NCI-H1092 treated with DMSO at 0.1 percent for 48 hours (cell line): ENCODE data around the gene AFMID.
A peak's percentile ranks its signal among the peaks of the same experiment; 100 is the strongest.
"Not testable (repeated sequence)": the region's sequence is repeated elsewhere in the genome, so short reads cannot be mapped to it uniquely, and the experiment has no call there.

ENCODE experiments used
- DNase-seq: peaks from one replicate; lab custom pipeline; 2025; lab: John Stamatoyannopoulos, UW

The AFMID gene

GRCh38 chr17:78154903-78155811 is 32.0 kb upstream of the AFMID start:
- DNase-seq = no peak

GRCh38 chr17:78159575-78160158 is 27.5 kb upstream of the AFMID start:
- no peak for DNase-seq

- DNase-seq = peak; percentile 22
Observed at GRCh38 chr17:78163881-78164747, 23.0 kb upstream of the AFMID start.

- DNase-seq = no peak
Observed at GRCh38 chr17:78164748-78165607, 22.2 kb upstream of the AFMID start.

GRCh38 chr17:78166416-78166815 is 20.7 kb upstream of the AFMID start:
- DNase-seq = no peak

- peak; percentile 63 for DNase-seq
Observed at GRCh38 chr17:78168242-78168902, 18.8 kb upstream of the AFMID start, which contains the start of gene SYNGR2. SYNGR2 (plus strand) TSS chr17:78168581; CDS start chr17:78168617, 36 bp downstream.

GRCh38 chr17:78168903-78169793 is 18.0 kb upstream of the AFMID start:
- DNase-seq = no peak

GRCh38 chr17:78170692-78171590 is 16.2 kb upstream of the AFMID start:
- DNase-seq = no peak

GRCh38 chr17:78171591-78172248 is 15.4 kb upstream of the AFMID start:
- not testable (repeated sequence) for DNase-seq

GRCh38 chr17:78172249-78173051 is 14.7 kb upstream of the AFMID start:
- no peak for DNase-seq

GRCh38 chr17:78173097-78173715 is 14.0 kb upstream of the AFMID start:
- DNase-seq = no peak

- DNase-seq = no peak
Observed at GRCh38 chr17:78174346-78174869, 12.8 kb upstream of the AFMID start.

- peak; percentile 44 for DNase-seq
Observed at GRCh38 chr17:78174870-78175642, 12.1 kb upstream of the AFMID start.

- no peak for DNase-seq
Observed at GRCh38 chr17:78175643-78175981, 11.6 kb upstream of the AFMID start.

- DNase-seq = peak; percentile 23
Observed at GRCh38 chr17:78176548-78177025, 10.6 kb upstream of the AFMID start.

GRCh38 chr17:78179372-78179771 is 7.8 kb upstream of the AFMID start:
- DNase-seq = no peak
